Spleen (tissue), 7 donors: ENCODE results near the gene POLR2J.

Experiments used
- POLR2A ChIP-seq, 3 donors: fragments of 450-650 bp; IDR thresholded peaks; one replicate each; pipeline ENCODE4 v1.5.1; 2017; ENCODE audit warnings: antibody characterized with exemption in 3 of 3, mild to moderate bottlenecking in 1 of 3
- POLR2AphosphoS5 ChIP-seq, 3 donors: sonication (generic); formaldehyde crosslinking; IDR thresholded peaks; one replicate each; pipeline ENCODE4 v1.5.1; 2017; ENCODE audit warnings: antibody characterized with exemption in 3 of 3
- TF ChIP-seq, protein P1 (sequence below), 11 experiments: fragments of 200-600 bp in 7 of 11; fragments of 450-650 bp in 4 of 11; sonication (generic) in 4 of 11; IDR thresholded peaks in 8 of 11; conservative IDR thresholded peaks in 3 of 11; 1 replicate in 7 of 11; 2 replicates in 4 of 11; pipeline versions ENCODE4 v1.4.0 to v1.8.0; 2016 to 2021; ENCODE audit warnings: antibody characterized with exemption in 11 of 11, inconsistent platforms in 4 of 11, mild to moderate bottlenecking in 1 of 11
- donor health status: DM: no; HTN: no; CAD: no; lungs with moderate emphysema.
- donor health status: DM: no; HTN: no; CAD: no.
- donor health status: DM: no; HTN: no; CAD: no.

DNA sequence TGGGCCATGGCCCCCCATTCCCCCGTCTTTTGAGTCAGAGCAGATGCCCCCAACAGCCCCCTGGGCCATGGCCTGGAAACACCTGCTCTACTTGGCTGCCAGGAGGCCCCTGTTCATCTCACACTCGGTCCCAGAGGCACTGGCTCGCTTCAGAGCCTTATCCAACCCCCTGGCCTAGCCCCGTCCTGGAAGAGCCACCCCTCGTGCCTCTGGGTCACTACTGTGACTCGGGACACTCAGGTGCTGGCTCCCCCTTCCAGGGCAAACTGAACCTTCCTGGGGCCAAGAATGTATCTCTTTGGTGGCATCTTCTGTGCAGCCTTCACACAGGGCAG lies 7.0 kb downstream of the POLR2J start:
- TF ChIP-seq, protein P1, sequence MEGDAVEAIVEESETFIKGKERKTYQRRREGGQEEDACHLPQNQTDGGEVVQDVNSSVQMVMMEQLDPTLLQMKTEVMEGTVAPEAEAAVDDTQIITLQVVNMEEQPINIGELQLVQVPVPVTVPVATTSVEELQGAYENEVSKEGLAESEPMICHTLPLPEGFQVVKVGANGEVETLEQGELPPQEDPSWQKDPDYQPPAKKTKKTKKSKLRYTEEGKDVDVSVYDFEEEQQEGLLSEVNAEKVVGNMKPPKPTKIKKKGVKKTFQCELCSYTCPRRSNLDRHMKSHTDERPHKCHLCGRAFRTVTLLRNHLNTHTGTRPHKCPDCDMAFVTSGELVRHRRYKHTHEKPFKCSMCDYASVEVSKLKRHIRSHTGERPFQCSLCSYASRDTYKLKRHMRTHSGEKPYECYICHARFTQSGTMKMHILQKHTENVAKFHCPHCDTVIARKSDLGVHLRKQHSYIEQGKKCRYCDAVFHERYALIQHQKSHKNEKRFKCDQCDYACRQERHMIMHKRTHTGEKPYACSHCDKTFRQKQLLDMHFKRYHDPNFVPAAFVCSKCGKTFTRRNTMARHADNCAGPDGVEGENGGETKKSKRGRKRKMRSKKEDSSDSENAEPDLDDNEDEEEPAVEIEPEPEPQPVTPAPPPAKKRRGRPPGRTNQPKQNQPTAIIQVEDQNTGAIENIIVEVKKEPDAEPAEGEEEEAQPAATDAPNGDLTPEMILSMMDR (IDR thresholded peaks at IDR 0.05 in 8 of 11, conservative IDR thresholded peaks at IDR 0.05 in 3 of 11), result no peak
- no peak for TF ChIP-seq POLR2A (IDR thresholded peaks at IDR 0.05)
- TF ChIP-seq POLR2AphosphoS5 (IDR thresholded peaks at IDR 0.05), result no peak
